Gastrocnemius medialis (tissue), 4 donors: ENCODE results near the gene PLAAT2. TPM values are rescaled to one million over a fixed set of nuclear protein-coding genes. Genes with fewer than 3 reads are reported as not detected.
"Not testable (repeated sequence)": the region's sequence is repeated elsewhere in the genome, so short reads cannot be mapped to it uniquely, and the experiment has no call there.

Experiments used
- ATAC-seq, 2 donors: fragments of 150-250 bp; one replicate each; pipeline ENCODE4 v1.9.1; 2016
- DNase-seq, 2 donors: peaks; one replicate each; pipeline ENCODE4 v3.0.0-alpha.2; 2019
- H3K27ac ChIP-seq, 4 donors: fragments of 200-600 bp; sonication (generic); 1 replicate in 1 of 4; 2 replicates in 3 of 4; pipeline ENCODE4 v1.5.1; 2016 to 2018; ENCODE audit warnings: mild to moderate bottlenecking in 2 of 4, moderate library complexity in 1 of 4
- H3K27me3 ChIP-seq, 3 donors: fragments of 200-600 bp; sonication (generic) in 2 of 3; 1 replicate in 1 of 3; 2 replicates in 2 of 3; pipeline versions ENCODE4 v1.5.1 to v1.6.0; 2016 to 2019; ENCODE audit warnings: mild to moderate bottlenecking in 1 of 3, moderate library complexity in 1 of 3
- H3K36me3 ChIP-seq, 2 donors: fragments of 200-600 bp; sonication (generic) in 1 of 2; one replicate each; pipeline ENCODE4 v1.5.1; 2017 to 2018
- H3K4me1 ChIP-seq, 2 donors: fragments of 200-600 bp; sonication (generic) in 1 of 2; one replicate each; pipeline ENCODE4 v1.5.1; 2016 to 2017; ENCODE audit warnings: mild to moderate bottlenecking in 2 of 2
- H3K4me3 ChIP-seq, 4 donors: fragments of 200-600 bp; sonication (generic) in 3 of 4; 1 replicate in 1 of 4; 2 replicates in 3 of 4; pipeline ENCODE4 v1.5.1; 2016 to 2019; ENCODE audit warnings: mild to moderate bottlenecking in 2 of 4
- H3K9me3 ChIP-seq, 3 donors: fragments of 200-600 bp; sonication (generic) in 2 of 3; 1 replicate in 1 of 3; 2 replicates in 2 of 3; pipeline ENCODE4 v1.5.1; 2016 to 2019
- CTCF ChIP-seq, 5 experiments: fragments of 450-650 bp in 3 of 5; fragments of 200-600 bp in 2 of 5; sonication (generic) in 2 of 5; IDR thresholded peaks in 4 of 5; conservative IDR thresholded peaks in 1 of 5; 1 replicate in 4 of 5; 2 replicates in 1 of 5; pipeline ENCODE4 v1.5.1; 2016 to 2019; ENCODE audit warnings: antibody characterized with exemption in 5 of 5, mild to moderate bottlenecking in 3 of 5, moderate library complexity in 3 of 5
- POLR2A ChIP-seq, 2 donors: fragments of 450-650 bp; IDR thresholded peaks; one replicate each; pipeline ENCODE4 v1.6.1; 2017; ENCODE audit warnings: antibody characterized with exemption in 2 of 2, mild to moderate bottlenecking in 2 of 2, moderate library complexity in 2 of 2
- in situ Hi-C, 4 donors: fragments of 200-750 bp; cut with MboI; loops; one replicate each; pipeline versions ENCODE4 v1.15.0 to v1.8.0; 2017; ENCODE audit warnings: low sequenced_read_pairs in 4 of 4
- intact Hi-C: fragments of 100-400 bp; cut with DNase I; formaldehyde crosslinking; loops from one replicate; pipeline ENCODE4 v1.15.1; 2023; ENCODE audit warnings: low total_unique reads
- total RNA-seq, 4 donors: library from RNA; depleted of rRNA; stranded (reverse); fragments of >200 nt; gene quantifications; one replicate each; pipeline versions ENCODE4 v1.1.0 to v1.2.3, GENCODE V29; 2016

PLAAT2 gene
- total RNA-seq, 4 donors from 2014 or later: not detected

GRCh38 chr11:63534076-63534475, 29.1 kb downstream of the PLAAT2 start:
- intact Hi-C loops: no loop called here
- ATAC-seq: no peak
- peaks cover 21 to 26% of the 10 kb centered on the region in 2 donors for H3K4me1 ChIP-seq
- H3K27me3 ChIP-seq: no peaks in the 10 kb centered on the region
- H3K4me3 ChIP-seq: no peak overlapping the region
- DNase-seq: no peak
- no peak for TF ChIP-seq CTCF (IDR thresholded peaks at IDR 0.05 in 4 of 5, conservative IDR thresholded peaks at IDR 0.05 in 1 of 5)
- TF ChIP-seq POLR2A (IDR thresholded peaks at IDR 0.05): no peak
- H3K36me3 ChIP-seq: no peaks in the 10 kb centered on the region
- H3K9me3 ChIP-seq: no peaks in the 10 kb centered on the region
- in situ Hi-C loops: no loop called here
- H3K27ac ChIP-seq: no peak overlapping the region

GRCh38 chr11:63532799-63533475, 30.2 kb downstream of the PLAAT2 start:
- no peak overlapping the region for H3K27ac ChIP-seq
- H3K27me3 ChIP-seq: no peaks in the 10 kb centered on the region
- in situ Hi-C loops: no loop called here
- H3K4me1 ChIP-seq: peaks cover 18 to 19% of the 10 kb centered on the region in 2 donors
- no peaks in the 10 kb centered on the region for H3K36me3 ChIP-seq
- DNase-seq (no peak), ATAC-seq (no peak)
- TF ChIP-seq POLR2A (IDR thresholded peaks at IDR 0.05) (no peak), CTCF (IDR thresholded peaks at IDR 0.05 in 4 of 5, conservative IDR thresholded peaks at IDR 0.05 in 1 of 5) (no peak)
- intact Hi-C loops: no loop called here
- no peaks in the 10 kb centered on the region for H3K9me3 ChIP-seq
- H3K4me3 ChIP-seq: no peak overlapping the region

GRCh38 chr11:63532117-63532516, 31.1 kb downstream of the PLAAT2 start:
- no peak for ATAC-seq
- peaks cover 9 to 12% of the 10 kb centered on the region in 2 donors for H3K4me1 ChIP-seq
- DNase-seq: no peak
- no peak overlapping the region for H3K27ac ChIP-seq
- H3K27me3 ChIP-seq: no peaks in the 10 kb centered on the region
- intact Hi-C loops: no loop called here
- TF ChIP-seq POLR2A (IDR thresholded peaks at IDR 0.05) (no peak), CTCF (IDR thresholded peaks at IDR 0.05 in 4 of 5, conservative IDR thresholded peaks at IDR 0.05 in 1 of 5) (no peak)
- in situ Hi-C loops: no loop called here
- H3K9me3 ChIP-seq: no peaks in the 10 kb centered on the region
- H3K36me3 ChIP-seq: no peaks in the 10 kb centered on the region
- no peak overlapping the region for H3K4me3 ChIP-seq

GRCh38 chr11:63531074-63531792, 31.9 kb downstream of the PLAAT2 start:
- H3K36me3 ChIP-seq, H3K4me1 ChIP-seq, intact Hi-C loops, H3K9me3 ChIP-seq, H3K27ac ChIP-seq, DNase-seq, in situ Hi-C loops, H3K27me3 ChIP-seq, H3K4me3 ChIP-seq: not testable (repeated sequence)
- ATAC-seq: peak in 1 of 2 donors; percentile 39

- intact Hi-C loops: loop anchor here (1.0 kb wide), 1 partner anchor 17 kb away; no protein-coding TSS in a partner anchor
- Histone ChIP-seq H3K4me3 (no peak overlapping the region), H3K9me3 (no peaks in the 10 kb centered on the region), H3K36me3 (no peaks in the 10 kb centered on the region), H3K27ac (no peak overlapping the region), H3K27me3 (no peaks in the 10 kb centered on the region), H3K4me1 (no peaks in the 10 kb centered on the region)
- TF ChIP-seq POLR2A (IDR thresholded peaks at IDR 0.05): no peak
- TF ChIP-seq CTCF (IDR thresholded peaks at IDR 0.05 in 4 of 5, conservative IDR thresholded peaks at IDR 0.05 in 1 of 5): no peak
- no peak for ATAC-seq
- in situ Hi-C loops: no loop called here
- DNase-seq: no peak
Measured at GRCh38 chr11:63530021-63530420, 33.2 kb downstream of the PLAAT2 start.

GRCh38 chr11:63529373-63529772, 33.8 kb downstream of the PLAAT2 start:
- H3K27me3 ChIP-seq, H3K9me3 ChIP-seq, H3K4me1 ChIP-seq, H3K4me3 ChIP-seq, H3K27ac ChIP-seq, DNase-seq, in situ Hi-C loops, H3K36me3 ChIP-seq, ATAC-seq, intact Hi-C loops: not testable (repeated sequence)

- ATAC-seq, H3K27ac ChIP-seq, H3K9me3 ChIP-seq, H3K4me3 ChIP-seq, H3K27me3 ChIP-seq, H3K36me3 ChIP-seq, DNase-seq, H3K4me1 ChIP-seq, in situ Hi-C loops, intact Hi-C loops: not testable (repeated sequence)
Measured at GRCh38 chr11:63528729-63529278, 34.4 kb downstream of the PLAAT2 start.
